ENCODE results near the gene DARS2. TPM values are rescaled to one million over a fixed set of nuclear protein-coding genes. Genes with fewer than 3 reads are reported as not detected.

DARS2 gene
- total RNA-seq, 1 donor from 2014 or later = 28.2 TPM

DNA sequence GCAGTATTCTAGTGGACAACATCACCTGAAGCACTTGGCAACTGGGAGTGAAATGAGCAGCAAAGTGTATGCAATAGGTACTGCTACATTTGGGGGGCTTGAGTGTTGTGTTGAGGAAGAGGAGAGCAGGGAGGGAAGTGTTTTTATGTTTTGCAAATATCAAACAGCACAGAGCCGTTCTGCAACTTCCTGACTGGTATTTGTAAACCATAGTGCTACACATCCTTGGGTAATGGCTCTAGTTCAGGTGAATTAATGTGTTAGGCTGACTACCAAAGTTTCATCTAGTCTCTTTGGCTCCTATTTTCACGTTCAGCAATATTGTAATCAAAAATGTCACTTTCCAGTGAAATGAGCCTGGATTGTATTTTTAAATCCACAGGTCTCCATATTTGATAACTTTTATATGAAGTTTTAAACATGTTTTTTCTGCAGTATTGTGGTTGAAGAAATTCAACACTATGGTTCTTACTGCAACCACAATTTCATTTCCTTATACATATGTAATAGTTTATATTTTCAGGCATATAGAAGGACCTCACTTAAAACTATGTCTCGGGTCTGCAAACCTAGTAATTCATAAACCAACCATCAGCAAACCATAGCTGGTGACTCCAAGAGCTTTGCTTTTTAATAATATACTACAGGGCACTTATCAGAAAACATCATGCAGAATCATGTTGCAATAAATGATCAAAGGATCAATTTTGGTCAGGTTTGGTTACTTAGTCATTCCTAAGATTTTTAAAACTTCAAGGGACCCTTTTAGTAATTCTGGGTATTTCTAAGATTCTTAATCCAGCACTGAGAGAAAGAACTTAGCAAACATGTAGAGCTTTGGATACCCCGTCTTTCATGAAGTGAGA lies 62.5 kb downstream of the DARS2 start:
- no peak for DNase-seq (ENCODE audit: extremely low spot score, unreplicated experiment)
- TF ChIP-seq, protein P1, sequence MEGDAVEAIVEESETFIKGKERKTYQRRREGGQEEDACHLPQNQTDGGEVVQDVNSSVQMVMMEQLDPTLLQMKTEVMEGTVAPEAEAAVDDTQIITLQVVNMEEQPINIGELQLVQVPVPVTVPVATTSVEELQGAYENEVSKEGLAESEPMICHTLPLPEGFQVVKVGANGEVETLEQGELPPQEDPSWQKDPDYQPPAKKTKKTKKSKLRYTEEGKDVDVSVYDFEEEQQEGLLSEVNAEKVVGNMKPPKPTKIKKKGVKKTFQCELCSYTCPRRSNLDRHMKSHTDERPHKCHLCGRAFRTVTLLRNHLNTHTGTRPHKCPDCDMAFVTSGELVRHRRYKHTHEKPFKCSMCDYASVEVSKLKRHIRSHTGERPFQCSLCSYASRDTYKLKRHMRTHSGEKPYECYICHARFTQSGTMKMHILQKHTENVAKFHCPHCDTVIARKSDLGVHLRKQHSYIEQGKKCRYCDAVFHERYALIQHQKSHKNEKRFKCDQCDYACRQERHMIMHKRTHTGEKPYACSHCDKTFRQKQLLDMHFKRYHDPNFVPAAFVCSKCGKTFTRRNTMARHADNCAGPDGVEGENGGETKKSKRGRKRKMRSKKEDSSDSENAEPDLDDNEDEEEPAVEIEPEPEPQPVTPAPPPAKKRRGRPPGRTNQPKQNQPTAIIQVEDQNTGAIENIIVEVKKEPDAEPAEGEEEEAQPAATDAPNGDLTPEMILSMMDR (conservative IDR thresholded peaks at IDR 0.05) = no peak
- Mint-ChIP-seq H3K27ac (no peak overlapping the region), H3K4me3 (no peak overlapping the region), H3K27me3 (no peaks in the 10 kb centered on the region), H3K9me3 (no peaks in the 10 kb centered on the region), H3K36me3 (peaks cover 13% of the 10 kb centered on the region), H3K4me1 (ENCODE audit: unreplicated experiment) (no peaks in the 10 kb centered on the region)

DNA sequence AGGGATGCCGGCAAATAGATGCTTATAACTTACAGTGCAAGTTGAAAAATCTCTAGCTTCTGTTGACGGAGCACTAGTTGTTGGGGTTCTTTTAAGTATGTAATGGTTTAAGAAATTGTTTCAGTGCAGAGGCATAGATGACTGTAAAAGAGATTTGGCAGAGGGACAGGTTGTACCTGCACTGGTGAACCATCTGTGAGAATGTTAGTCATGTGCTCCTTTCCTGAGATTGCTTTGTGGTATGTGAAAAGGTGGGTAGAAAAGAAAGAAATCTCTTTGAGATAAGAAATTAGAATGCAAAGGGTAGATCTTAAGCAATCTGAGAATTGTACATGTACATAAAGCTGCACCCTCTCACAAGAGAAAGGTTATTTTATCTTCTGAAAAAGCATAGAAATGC lies 63.2 kb downstream of the DARS2 start:
- Mint-ChIP-seq H3K27ac (no peak overlapping the region), H3K4me3 (no peak overlapping the region), H3K9me3 (no peaks in the 10 kb centered on the region), H3K4me1 (ENCODE audit: unreplicated experiment) (no peaks in the 10 kb centered on the region), H3K27me3 (no peaks in the 10 kb centered on the region), H3K36me3 (peaks cover 13% of the 10 kb centered on the region)
- TF ChIP-seq, protein P1 (conservative IDR thresholded peaks at IDR 0.05) = no peak
- DNase-seq (ENCODE audit: extremely low spot score, unreplicated experiment) = no peak

DNA sequence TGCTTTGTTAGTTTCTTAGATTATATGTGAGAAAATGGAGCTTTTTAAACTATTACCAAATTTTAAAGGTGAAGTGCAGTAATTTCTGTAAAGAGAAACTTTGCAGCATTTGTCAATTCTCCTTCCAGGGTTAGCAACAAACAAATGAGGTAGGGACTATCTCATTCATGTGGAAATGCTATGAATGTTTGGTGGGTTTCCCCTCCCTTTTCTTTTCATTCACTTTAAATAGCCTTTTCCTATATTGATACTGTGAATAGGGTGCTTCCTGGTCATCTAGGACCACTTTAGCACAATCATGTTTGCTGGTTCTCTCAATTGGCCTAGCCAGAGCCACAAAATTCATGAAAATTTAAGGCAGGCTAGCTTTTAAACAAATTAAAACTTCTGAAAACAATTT lies 64.3 kb downstream of the DARS2 start:
- no peak for DNase-seq (ENCODE audit: extremely low spot score, unreplicated experiment)
- Mint-ChIP-seq H3K4me1 (ENCODE audit: unreplicated experiment) (no peaks in the 10 kb centered on the region), H3K27ac (no peak overlapping the region), H3K27me3 (no peaks in the 10 kb centered on the region), H3K4me3 (no peak overlapping the region), H3K9me3 (no peaks in the 10 kb centered on the region), H3K36me3 (peaks cover 13% of the 10 kb centered on the region)
- TF ChIP-seq, protein P1 (conservative IDR thresholded peaks at IDR 0.05) = no peak

DNA sequence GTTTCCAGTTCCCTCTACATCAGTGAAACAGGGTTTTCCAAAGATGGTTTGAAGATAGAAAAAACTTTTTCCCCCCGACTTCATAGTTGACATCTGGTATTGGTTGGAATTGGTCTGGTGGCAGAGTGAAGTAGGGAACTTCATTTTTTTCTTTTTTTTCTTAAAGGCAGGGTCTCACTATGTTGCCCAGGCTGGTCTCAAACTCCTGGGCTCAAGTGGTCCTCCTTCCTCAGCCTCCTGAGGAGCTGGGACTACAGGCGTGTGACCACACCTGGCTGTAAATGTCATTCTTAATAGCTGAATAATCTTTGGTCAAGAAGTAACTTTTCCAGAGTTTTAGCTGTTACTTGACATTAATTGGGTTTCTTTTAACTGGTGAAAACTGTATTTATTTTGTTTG lies 65.4 kb downstream of the DARS2 start:
- Mint-ChIP-seq H3K4me3 (no peak overlapping the region), H3K36me3 (peaks cover 16% of the 10 kb centered on the region), H3K27me3 (no peaks in the 10 kb centered on the region), H3K9me3 (no peaks in the 10 kb centered on the region), H3K27ac (no peak overlapping the region), H3K4me1 (ENCODE audit: unreplicated experiment) (no peaks in the 10 kb centered on the region)
- TF ChIP-seq, protein P1 (conservative IDR thresholded peaks at IDR 0.05) = no peak
- no peak for DNase-seq (ENCODE audit: extremely low spot score, unreplicated experiment)

DNA sequence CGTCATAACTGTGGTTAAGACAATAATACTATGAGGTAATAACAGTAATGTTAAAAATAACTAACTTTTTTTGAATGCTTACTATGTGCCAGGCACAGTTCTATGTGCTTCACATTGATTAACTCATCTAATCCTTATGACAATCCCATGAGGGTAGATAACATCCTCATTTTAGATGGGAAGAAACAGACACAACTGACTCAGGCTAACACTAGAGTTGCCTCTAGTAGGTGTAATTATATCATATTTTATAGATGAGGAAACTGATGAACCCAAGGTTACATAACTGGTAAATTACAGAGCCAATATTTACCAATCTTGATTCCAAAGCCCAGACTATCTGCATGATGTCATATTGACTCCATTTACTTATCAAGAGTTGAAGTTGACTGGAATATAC lies 69.1 kb downstream of the DARS2 start:
- Mint-ChIP-seq H3K27me3 (no peaks in the 10 kb centered on the region), H3K9me3 (no peaks in the 10 kb centered on the region), H3K27ac (peak overlapping the region; percentile 80), H3K36me3 (peaks cover 7% of the 10 kb centered on the region), H3K4me1 (ENCODE audit: unreplicated experiment) (no peaks in the 10 kb centered on the region), H3K4me3 (no peak overlapping the region)
- DNase-seq (ENCODE audit: extremely low spot score, unreplicated experiment) = no peak
- TF ChIP-seq, protein P1 (conservative IDR thresholded peaks at IDR 0.05) = no peak
